Lower leg skin (tissue), 4 donors: ENCODE data around the gene CRTC1. TPM values are rescaled to one million over a fixed set of nuclear protein-coding genes. Genes with fewer than 3 reads are reported as not detected.

Experiments
- DNase-seq, 2 donors: peaks; one replicate each; pipeline ENCODE4 v3.0.0-alpha.2; 2019; ENCODE audit warnings: low spot score in 2 of 2
- H3K4me3 ChIP-seq: fragments of 200-600 bp; sonication (generic); 2 replicates; pipeline ENCODE4 v1.5.1; 2017; ENCODE audit warnings: mild to moderate bottlenecking, low read depth; ENCODE audit not compliant: poor library complexity, severe bottlenecking
- CTCF ChIP-seq, 3 donors: fragments of 450-650 bp; IDR thresholded peaks; one replicate each; pipeline ENCODE4 v1.5.1; 2016; ENCODE audit warnings: antibody characterized with exemption in 3 of 3, mild to moderate bottlenecking in 3 of 3, moderate library complexity in 2 of 3
- POLR2A ChIP-seq, 2 donors: fragments of 450-650 bp; IDR thresholded peaks; one replicate each; pipeline ENCODE4 v1.6.1; 2016 to 2017; ENCODE audit warnings: antibody characterized with exemption in 2 of 2, mild to moderate bottlenecking in 1 of 2, moderate library complexity in 1 of 2
- WGBS, 2 donors: methylation state at CpG; one replicate each; pipeline ENCODE4 v1.1.5; 2018; 5-methylcytosine and 5-hydroxymethylcytosine counted together
- intact Hi-C: fragments of 100-400 bp; cut with DNase I; formaldehyde crosslinking; loops from one replicate; pipeline ENCODE4 v1.15.0; 2023; ENCODE audit warnings: low total_unique reads
- total RNA-seq, 4 donors: library from RNA; depleted of rRNA; stranded (reverse); fragments of >200 nt; gene quantifications; one replicate each; pipeline ENCODE4 v1.1.0, GENCODE V29; 2016

CRTC1 gene
- total RNA-seq, 4 donors from 2014 or later, result 2.1 to 5.5 (median 4.2) TPM

- TF ChIP-seq POLR2A (IDR thresholded peaks at IDR 0.05), result no peak
- TF ChIP-seq CTCF (IDR thresholded peaks at IDR 0.05), result no peak
- no peak for DNase-seq
- intact Hi-C loops, result no loop called here
- WGBS, 2 donors, result 69 to 73% methylated on average over 12 of the region's 12 CpGs
- H3K4me3 ChIP-seq, result no peak overlapping the region
Measured at GRCh38 chr19:18666317-18666716, 17.2 kb upstream of the CRTC1 start.

- intact Hi-C loops, result no loop called here
- 86 to 96% methylated on average over 5 of the region's 5 CpGs for WGBS, 2 donors
- TF ChIP-seq CTCF (IDR thresholded peaks at IDR 0.05) (no peak), POLR2A (IDR thresholded peaks at IDR 0.05) (no peak)
- H3K4me3 ChIP-seq, result no peak overlapping the region
- no peak for DNase-seq
Measured at GRCh38 chr19:18666784-18667183, 16.7 kb upstream of the CRTC1 start.

GRCh38 chr19:18667531-18668251 lies 15.8 kb upstream of the CRTC1 start:
- WGBS, 2 donors, result 96 to 97% methylated on average over 55 of the region's 55 CpGs
- no peak for DNase-seq

GRCh38 chr19:18668252-18668631 lies 15.2 kb upstream of the CRTC1 start:
- no peak overlapping the region for H3K4me3 ChIP-seq
- intact Hi-C loops, result no loop called here
- WGBS, 2 donors, result 94 to 98% methylated on average over 36 to 38 of the region's 38 CpGs
- no peak for DNase-seq
- TF ChIP-seq POLR2A (IDR thresholded peaks at IDR 0.05) (no peak), CTCF (IDR thresholded peaks at IDR 0.05) (no peak)

More at GRCh38 chr19:18667531-18668251, 15.8 kb upstream of the CRTC1 start:
- H3K4me3 ChIP-seq, result no peak overlapping the region
- intact Hi-C loops, result no loop called here
- TF ChIP-seq CTCF (IDR thresholded peaks at IDR 0.05), result no peak
- TF ChIP-seq POLR2A (IDR thresholded peaks at IDR 0.05), result no peak

- intact Hi-C loops, result no loop called here
- no peak for DNase-seq
- 94 to 97% methylated on average over 34 to 51 of the region's 58 CpGs for WGBS, 2 donors
- no peak for TF ChIP-seq CTCF (IDR thresholded peaks at IDR 0.05)
- TF ChIP-seq POLR2A (IDR thresholded peaks at IDR 0.05), result no peak
- H3K4me3 ChIP-seq, result no peak overlapping the region
Measured at GRCh38 chr19:18668744-18669523, 14.5 kb upstream of the CRTC1 start.
